K562 (cell line): ENCODE data around the gene IL7R. TPM values are rescaled to one million over a fixed set of nuclear protein-coding genes. Genes with fewer than 3 reads are reported as not detected.

ENCODE experiments used
- ATAC-seq: fragments of 200-7000 bp; cut with Tn5 transposase; 3 replicates; pipeline ENCODE4 v1.9.1; 2020; ENCODE audit warnings: moderate library complexity
- BruUV-seq: library from RNA; stranded (reverse); fragments of 400-500 nt; replicated peaks from 2 replicates; lab custom pipeline; 2021; lab: Mats Ljungman, UMichigan
- CTCF ChIA-PET: fragments of 300-600 bp; formaldehyde crosslinking; extraction: SDS; loops from one replicate; lab custom pipeline; 2021; ENCODE audit warnings: low intra/inter-chr PET ratio; lab: Yijun Ruan, JAX
- POLR2A ChIA-PET: fragments of 300-600, 350-650 bp; sonication (Branson Sonifier 250); formaldehyde crosslinking; extraction: SDS; loops from one replicate; lab custom pipeline; 2021; ENCODE audit warnings: antibody characterized with exemption, inconsistent platforms; lab: Yijun Ruan, JAX
- DNase-seq, 4 experiments: peaks; one replicate each; pipeline versions ENCODE4 v3.0.0 to v3.0.0-alpha.2; 2011 to 2018; ENCODE audit warnings: low spot score in 3 of 4, mixed read lengths in 3 of 4; ENCODE audit errors: extremely low read depth in 1 of 4
- FAIRE-seq: peaks from 2 replicates; lab custom pipeline; 2011; peaks lifted over from hg19 to GRCh38; lab: Jason Lieb, UNC
- H2AFZ ChIP-seq: 2 replicates; pipeline ENCODE4 v1.6.0; 2011; ENCODE audit warnings: low read depth, low read length, control low read depth, inconsistent platforms
- H3K27ac ChIP-seq: fragments of 200-600 bp; 3 replicates; pipeline ENCODE4 v1.8.0; 2011; ENCODE audit warnings: low read depth, mild to moderate bottlenecking, control low read depth, inconsistent platforms, low read length, moderate library complexity, mixed read lengths; ENCODE audit errors: extremely low read depth
- H3K27me3 ChIP-seq, 2 experiments: fragments of 300-600 bp in 1 of 2; 2 replicates in 1 of 2; 3 replicates in 1 of 2; pipeline versions ENCODE4 v1.6.0 to v1.8.0; 2011; ENCODE audit warnings: inconsistent platforms in 2 of 2, low read length in 2 of 2, mild to moderate bottlenecking in 1 of 2, mixed read lengths in 1 of 2, moderate library complexity in 1 of 2; ENCODE audit not compliant: control insufficient read depth in 2 of 2, insufficient read depth in 2 of 2
- H3K36me3 ChIP-seq: fragments of 300-600 bp; 3 replicates; pipeline ENCODE4 v1.8.0; 2011; ENCODE audit warnings: mild to moderate bottlenecking, low read length, inconsistent platforms; ENCODE audit not compliant: control insufficient read depth, insufficient read depth
- H3K4me1 ChIP-seq, 2 experiments: fragments of 200-600 bp in 1 of 2; replicated peaks in 1 of 2; 2 replicates in 1 of 2; 3 replicates in 1 of 2; pipeline versions ENCODE4 v1.5.1 to v1.8.0; 2011; ENCODE audit warnings: inconsistent platforms in 2 of 2, low read length in 2 of 2, mild to moderate bottlenecking in 1 of 2, mixed read lengths in 1 of 2, moderate library complexity in 1 of 2; ENCODE audit not compliant: control insufficient read depth in 2 of 2, insufficient read depth in 2 of 2
- H3K4me2 ChIP-seq: 2 replicates; pipeline ENCODE4 v1.6.1; 2011; ENCODE audit warnings: low read length, control low read depth, inconsistent platforms, mixed read lengths; ENCODE audit not compliant: insufficient read depth
- H3K4me3 ChIP-seq: fragments of 200-600 bp; sonication (generic), shearing (Covaris generic); 2 replicates; pipeline ENCODE4 v1.5.1; 2016; ENCODE audit warnings: control low read depth, inconsistent platforms
- H3K79me2 ChIP-seq: fragments of 200-600 bp; 3 replicates; pipeline ENCODE4 v1.8.0; 2011; ENCODE audit warnings: low read length, inconsistent platforms; ENCODE audit not compliant: control insufficient read depth, insufficient read depth
- H3K9ac ChIP-seq, 2 experiments: 2 replicates each; pipeline versions ENCODE4 v1.6.0 to v1.6.1; 2011; ENCODE audit warnings: low read depth in 2 of 2, low read length in 2 of 2, control low read depth in 1 of 2, inconsistent platforms in 1 of 2, mild to moderate bottlenecking in 1 of 2, mixed read lengths in 1 of 2; ENCODE audit not compliant: insufficient read depth in 1 of 2
- H3K9me1 ChIP-seq: one replicate; pipeline ENCODE4 v1.6.0; 2011; ENCODE audit warnings: inconsistent platforms, mild to moderate bottlenecking, low read length, moderate library complexity; ENCODE audit not compliant: control insufficient read depth, insufficient read depth
- H3K9me3 ChIP-seq: replicated peaks from 2 replicates; pipeline ENCODE4 v1.5.1; 2011; ENCODE audit warnings: low read depth, low read length, inconsistent platforms; ENCODE audit not compliant: control insufficient read depth, insufficient read depth
- H4K20me1 ChIP-seq: replicated peaks from 2 replicates; pipeline ENCODE4 v1.6.1; 2011; ENCODE audit warnings: low read length, inconsistent platforms, mixed read lengths; ENCODE audit not compliant: control insufficient read depth, insufficient read depth
- BMI1 ChIP-seq: fragments of 150-350 bp; IDR thresholded peaks from 2 replicates; pipeline ENCODE4 v1.6.1; 2014; ENCODE audit warnings: low read length
- BRD4 ChIP-seq: fragments of 200-600 bp; sonication (generic); IDR thresholded peaks from 2 replicates; pipeline ENCODE4 v1.6.1; 2017; ENCODE audit warnings: inconsistent platforms
- CBFB ChIP-seq: sonication (generic); formaldehyde crosslinking; IDR thresholded peaks from 2 replicates; pipeline ENCODE4 v1.4.0; 2020; ENCODE audit warnings: mild to moderate bottlenecking, missing genetic modification reagents
- CBX8 ChIP-seq: fragments of 200-600 bp; sonication (generic); IDR thresholded peaks from 2 replicates; pipeline ENCODE4 v1.6.1; 2012; ENCODE audit warnings: borderline replicate concordance, mixed run types, low read depth, mild to moderate bottlenecking, moderate library complexity, mixed read lengths, low read length, control low read depth, inconsistent platforms; ENCODE audit not compliant: poor library complexity, severe bottlenecking; ENCODE audit errors: extremely low read depth
- ETV5 ChIP-seq: sonication (generic); formaldehyde crosslinking; IDR thresholded peaks from 2 replicates; pipeline ENCODE4 v1.4.0; 2020; ENCODE audit warnings: low read depth, mild to moderate bottlenecking, missing genetic modification reagents
- MYC ChIP-seq, 2 experiments: fragments of 250-450 bp in 1 of 2; sonication (Bioruptor Pico) in 1 of 2; IDR thresholded peaks; 2 replicates each; pipeline versions ENCODE4 v1.5.1 to v1.6.1; 2012 to 2021; ENCODE audit warnings: low read depth in 2 of 2, borderline replicate concordance in 1 of 2, improper control_type of control experiment in 1 of 2, low read length in 1 of 2, mild to moderate bottlenecking in 1 of 2, moderate library complexity in 1 of 2
- RB1 ChIP-seq: fragments of 450-650 bp; IDR thresholded peaks from 2 replicates; pipeline ENCODE4 v1.6.1; 2017; ENCODE audit warnings: low read depth, mild to moderate bottlenecking
- TCF7L2 ChIP-seq: fragments of 150-350 bp; IDR thresholded peaks from 2 replicates; pipeline ENCODE4 v1.6.1; 2016; ENCODE audit warnings: low read depth, mild to moderate bottlenecking, low read length, moderate library complexity
- YBX1 ChIP-seq: fragments of 450-650 bp; IDR thresholded peaks from 2 replicates; pipeline ENCODE4 v1.7.1; 2016; ENCODE audit warnings: mild to moderate bottlenecking
- ZNF583 ChIP-seq: fragments of 250-450 bp; sonication (Bioruptor Pico); IDR thresholded peaks from 2 replicates; pipeline ENCODE4 v1.4.0; 2020
- WGBS: fragments of 100-300 bp; shearing (Covaris generic); methylation state at CpG from one replicate; pipeline ENCODE4 v1.1.6; 2016; ENCODE audit warnings: low coverage, mixed read lengths; ENCODE audit not compliant: insufficient coverage; ENCODE audit errors: missing lambda C conversion rate; 5-methylcytosine and 5-hydroxymethylcytosine counted together
- in situ Hi-C: fragments of 300-500 bp; cut with MboI; formaldehyde crosslinking; loops from 4 replicates; pipeline ENCODE4 v1.15.0; 2018; ENCODE audit warnings: inconsistent platforms, mixed read lengths
- intact Hi-C: fragments of 100-400 bp; cut with micrococcal nuclease; formaldehyde crosslinking; loops from 2 replicates; pipeline ENCODE4 v1.14.2; 2022
- polyA plus RNA-seq, 8 experiments: library from polyadenylated mRNA; depleted of rRNA in 4 of 8; stranded (reverse) in 5 of 8; unstranded in 3 of 8; fragments of >200 nt; fragmentation: Nextera tagmentation in 2 of 8; fragmentation: Illumina TruSeq in 1 of 8; extraction: Ambion mirVana in 2 of 8; extraction: Trizol in 1 of 8; gene quantifications; 2 replicates each; pipeline versions ENCODE4 v1.2.1 to v1.2.3, GENCODE V29; 2011 to 2014; ENCODE audit warnings: inconsistent platforms in 1 of 8, missing spikeins in 1 of 8
- total RNA-seq, 7 experiments: library from RNA; depleted of rRNA in 6 of 7; stranded (reverse); fragments of >200 nt in 6 of 7; fragmentation: Illumina TruSeq in 2 of 7; extraction: Trizol in 2 of 7; gene quantifications; 2 replicates each; pipeline versions ENCODE4 v1.2.1 to v1.2.3, GENCODE V29; 2011 to 2021; ENCODE audit warnings: low replicate concordance in 1 of 7
- TF ChIP-seq, protein P1 (sequence below): IDR thresholded peaks from 2 replicates; pipeline ENCODE4 v1.6.1; 2011; ENCODE audit not compliant: insufficient read length; ENCODE audit errors: extremely low read depth
- TF ChIP-seq, protein P2 (sequence below): fragments of 250-450 bp; sonication (Bioruptor Pico); IDR thresholded peaks from 2 replicates; pipeline ENCODE4 v1.5.0; 2020; ENCODE audit warnings: mild to moderate bottlenecking
- TF ChIP-seq, protein P3 (sequence below), 2 experiments: IDR thresholded peaks; 2 replicates each; pipeline ENCODE4 v1.6.1; 2012; ENCODE audit warnings: improper control_type of control experiment in 2 of 2, low read depth in 2 of 2, low read length in 2 of 2, borderline replicate concordance in 1 of 2

The IL7R gene
- total and polyA plus RNA-seq, 9 of the 15 experiments (the other 6 are each of a cell fraction or from before 2014, with no cell fraction given): 0.04 to 0.98 (median 0.09) TPM; not detected in 3

DNA sequence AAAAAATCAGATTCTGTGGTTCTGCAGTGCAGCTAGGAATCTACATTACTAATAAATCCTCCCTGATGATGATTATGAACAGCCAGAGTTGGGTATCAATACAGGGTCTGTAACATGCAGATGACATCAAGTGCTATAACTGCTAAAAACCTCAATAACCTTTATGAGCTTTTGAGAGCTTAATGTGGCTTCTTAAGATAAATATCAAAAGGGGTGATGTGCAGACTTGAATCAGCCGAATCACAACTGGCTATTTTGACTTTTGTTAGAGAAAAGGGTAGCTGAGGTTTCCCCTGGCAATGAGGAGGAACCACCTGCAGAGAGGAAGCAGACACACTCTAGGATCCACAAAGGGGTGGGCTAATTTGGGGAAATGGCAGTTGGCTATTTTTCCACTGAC lies 51.5 kb downstream of the IL7R start:
- CTCF ChIA-PET: no interaction called here
- no peak for TF ChIP-seq ETV5 (CRISPR knock-in tag)
- no peak for TF ChIP-seq YBX1
- TF ChIP-seq RB1: no peak
- TF ChIP-seq, protein P1, sequence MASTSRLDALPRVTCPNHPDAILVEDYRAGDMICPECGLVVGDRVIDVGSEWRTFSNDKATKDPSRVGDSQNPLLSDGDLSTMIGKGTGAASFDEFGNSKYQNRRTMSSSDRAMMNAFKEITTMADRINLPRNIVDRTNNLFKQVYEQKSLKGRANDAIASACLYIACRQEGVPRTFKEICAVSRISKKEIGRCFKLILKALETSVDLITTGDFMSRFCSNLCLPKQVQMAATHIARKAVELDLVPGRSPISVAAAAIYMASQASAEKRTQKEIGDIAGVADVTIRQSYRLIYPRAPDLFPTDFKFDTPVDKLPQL: no peak
- TF ChIP-seq BMI1: no peak
- TF ChIP-seq, protein P2, sequence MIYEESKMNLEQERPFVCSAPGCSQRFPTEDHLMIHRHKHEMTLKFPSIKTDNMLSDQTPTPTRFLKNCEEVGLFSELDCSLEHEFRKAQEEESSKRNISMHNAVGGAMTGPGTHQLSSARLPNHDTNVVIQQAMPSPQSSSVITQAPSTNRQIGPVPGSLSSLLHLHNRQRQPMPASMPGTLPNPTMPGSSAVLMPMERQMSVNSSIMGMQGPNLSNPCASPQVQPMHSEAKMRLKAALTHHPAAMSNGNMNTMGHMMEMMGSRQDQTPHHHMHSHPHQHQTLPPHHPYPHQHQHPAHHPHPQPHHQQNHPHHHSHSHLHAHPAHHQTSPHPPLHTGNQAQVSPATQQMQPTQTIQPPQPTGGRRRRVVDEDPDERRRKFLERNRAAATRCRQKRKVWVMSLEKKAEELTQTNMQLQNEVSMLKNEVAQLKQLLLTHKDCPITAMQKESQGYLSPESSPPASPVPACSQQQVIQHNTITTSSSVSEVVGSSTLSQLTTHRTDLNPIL (CRISPR knock-in tag): no peak
- no peak for TF ChIP-seq CBFB (CRISPR knock-in tag)
- no peak for TF ChIP-seq CBX8
- TF ChIP-seq ZNF583 (CRISPR knock-in tag): no peak
- TF ChIP-seq TCF7L2: no peak
- TF ChIP-seq, protein P3, sequence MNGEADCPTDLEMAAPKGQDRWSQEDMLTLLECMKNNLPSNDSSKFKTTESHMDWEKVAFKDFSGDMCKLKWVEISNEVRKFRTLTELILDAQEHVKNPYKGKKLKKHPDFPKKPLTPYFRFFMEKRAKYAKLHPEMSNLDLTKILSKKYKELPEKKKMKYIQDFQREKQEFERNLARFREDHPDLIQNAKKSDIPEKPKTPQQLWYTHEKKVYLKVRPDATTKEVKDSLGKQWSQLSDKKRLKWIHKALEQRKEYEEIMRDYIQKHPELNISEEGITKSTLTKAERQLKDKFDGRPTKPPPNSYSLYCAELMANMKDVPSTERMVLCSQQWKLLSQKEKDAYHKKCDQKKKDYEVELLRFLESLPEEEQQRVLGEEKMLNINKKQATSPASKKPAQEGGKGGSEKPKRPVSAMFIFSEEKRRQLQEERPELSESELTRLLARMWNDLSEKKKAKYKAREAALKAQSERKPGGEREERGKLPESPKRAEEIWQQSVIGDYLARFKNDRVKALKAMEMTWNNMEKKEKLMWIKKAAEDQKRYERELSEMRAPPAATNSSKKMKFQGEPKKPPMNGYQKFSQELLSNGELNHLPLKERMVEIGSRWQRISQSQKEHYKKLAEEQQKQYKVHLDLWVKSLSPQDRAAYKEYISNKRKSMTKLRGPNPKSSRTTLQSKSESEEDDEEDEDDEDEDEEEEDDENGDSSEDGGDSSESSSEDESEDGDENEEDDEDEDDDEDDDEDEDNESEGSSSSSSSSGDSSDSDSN (IDR thresholded peaks at IDR 0.05; ENCODE audit: borderline replicate concordance in 1 of 2, low read depth in 2 of 2, low read length in 2 of 2): no peak
- no peak for TF ChIP-seq BRD4
- no peak for TF ChIP-seq MYC (IDR thresholded peaks at IDR 0.05; ENCODE audit: low read depth, low read length)
- no peak for TF ChIP-seq MYC (CRISPR knock-in tag; IDR thresholded peaks at IDR 0.05; ENCODE audit: borderline replicate concordance, low read depth)
- no peaks in the 10 kb centered on the region for H3K36me3 ChIP-seq
- no peaks in the 10 kb centered on the region for H3K9me1 ChIP-seq
- H3K9me3 ChIP-seq: no peaks in the 10 kb centered on the region
- no peaks in the 10 kb centered on the region for H3K27me3 ChIP-seq
- no peak overlapping the region for H3K27ac ChIP-seq
- no TSS peak for BruUV-seq
- POLR2A ChIA-PET: no interaction called here
- H3K9ac ChIP-seq: no peak overlapping the region
- no peaks in the 10 kb centered on the region for H4K20me1 ChIP-seq
- 0% methylated on average over 1 of the region's 1 CpG for WGBS
- FAIRE-seq: no peak
- no peak for DNase-seq
- no peak overlapping the region for H2AFZ ChIP-seq
- in situ Hi-C loops: no loop called here
- H3K4me1 ChIP-seq: no peaks in the 10 kb centered on the region
- no peak for ATAC-seq
- H3K4me2 ChIP-seq: no peak overlapping the region
- H3K79me2 ChIP-seq: no peaks in the 10 kb centered on the region
- H3K4me3 ChIP-seq: no peak overlapping the region
- intact Hi-C loops: no loop called here
